HG02759 (cell line): ENCODE results near the gene GOSR1.
"Not testable (repeated sequence)": the region's sequence is repeated elsewhere in the genome, so short reads cannot be mapped to it uniquely, and the experiment has no call there.

Source experiments
- ATAC-seq: cut with Tn5 transposase; IDR thresholded peaks from one replicate; pipeline ENCODE4 v1.9.1; 2021; ENCODE audit warnings: mild to moderate bottlenecking, moderate library complexity; ENCODE audit not compliant: unreplicated experiment

GOSR1 gene

GRCh38 chr17:30560117-30561026 is 83.2 kb downstream of the GOSR1 start:
- ATAC-seq, result not testable (repeated sequence)

DNA sequence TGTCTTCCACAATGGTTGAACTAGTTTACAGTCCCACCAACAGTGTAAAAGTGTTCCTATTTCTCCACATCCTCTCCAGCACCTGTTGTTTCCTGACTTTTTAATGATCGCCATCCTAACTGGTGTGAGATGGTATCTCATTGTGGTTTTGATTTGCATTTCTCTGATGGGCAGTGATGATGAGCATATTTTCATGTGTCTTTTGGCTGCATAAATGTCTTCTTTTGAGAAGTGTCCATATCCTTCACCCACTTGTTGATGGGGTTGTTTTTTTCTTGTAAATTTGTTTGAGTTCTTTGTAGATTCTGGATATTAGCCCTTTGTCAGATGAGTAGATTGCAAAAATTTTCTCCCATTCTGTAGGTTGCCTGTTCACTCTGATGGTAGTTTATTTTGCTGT is 84.6 kb downstream of the GOSR1 start:
- ATAC-seq, result not testable (repeated sequence)

DNA sequence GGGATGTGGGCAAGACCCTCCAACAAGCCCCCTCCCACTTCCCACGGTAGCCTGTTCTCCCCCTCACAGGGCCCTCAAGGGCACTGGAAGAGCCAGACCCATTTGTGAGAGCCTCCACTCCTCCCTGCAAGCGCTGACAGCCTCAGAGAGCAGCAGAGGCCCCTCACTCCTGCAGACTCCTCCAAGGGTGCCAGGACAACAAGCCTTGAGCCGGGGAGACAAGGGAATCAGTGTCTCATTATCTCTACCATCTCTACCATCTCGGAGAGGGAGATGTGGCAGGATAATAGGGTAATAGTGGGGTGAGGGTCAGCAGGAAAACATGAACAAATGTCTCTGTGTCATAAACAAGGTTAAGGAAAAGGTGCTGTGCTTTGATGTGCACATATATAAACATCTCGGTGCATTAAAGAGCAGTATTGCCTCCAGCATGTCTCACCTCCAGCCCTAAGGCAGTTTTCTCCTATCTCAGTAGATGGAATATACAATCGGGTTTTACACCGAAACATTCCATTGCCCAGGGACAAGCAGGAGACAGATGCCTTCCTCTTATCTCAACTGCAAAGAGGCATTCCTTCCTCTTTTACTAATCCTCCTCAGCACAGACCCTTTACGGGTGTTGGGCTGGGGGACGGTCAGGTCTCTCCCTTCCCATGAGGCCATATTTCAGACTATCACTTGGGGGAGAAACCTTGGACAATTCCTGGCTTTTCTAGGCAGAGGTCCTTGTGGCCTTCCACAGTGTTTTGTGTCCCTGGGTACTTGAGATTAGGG is 86.1 kb downstream of the GOSR1 start:
- not testable (repeated sequence) for ATAC-seq

DNA sequence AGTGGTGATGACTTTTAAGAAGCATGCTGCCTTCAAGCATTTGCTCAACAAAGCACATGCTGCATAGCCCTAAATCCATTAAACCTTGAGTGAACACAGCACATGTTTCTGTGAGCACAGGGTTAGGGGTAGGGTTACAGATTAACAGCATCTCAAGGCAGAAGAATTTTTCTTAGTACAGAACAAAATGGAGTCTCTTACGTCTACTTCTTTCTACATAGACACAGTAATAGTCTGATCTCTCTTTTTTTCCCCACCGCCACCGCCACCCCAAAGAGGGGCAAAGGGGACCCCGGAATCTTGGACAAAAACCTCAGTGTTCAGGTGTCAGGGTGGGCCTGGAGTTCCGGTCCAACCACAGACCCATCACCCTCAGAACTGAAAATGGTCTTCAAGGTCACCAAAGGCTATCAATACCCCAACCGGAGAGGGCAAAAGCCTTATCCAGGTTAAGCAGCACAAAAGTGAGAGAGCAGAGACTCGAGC is 86.7 kb downstream of the GOSR1 start:
- ATAC-seq, result not testable (repeated sequence)

- not testable (repeated sequence) for ATAC-seq
These were observed 87.3 kb downstream of the GOSR1 start for GRCh38 chr17:30564422-30565072.

DNA sequence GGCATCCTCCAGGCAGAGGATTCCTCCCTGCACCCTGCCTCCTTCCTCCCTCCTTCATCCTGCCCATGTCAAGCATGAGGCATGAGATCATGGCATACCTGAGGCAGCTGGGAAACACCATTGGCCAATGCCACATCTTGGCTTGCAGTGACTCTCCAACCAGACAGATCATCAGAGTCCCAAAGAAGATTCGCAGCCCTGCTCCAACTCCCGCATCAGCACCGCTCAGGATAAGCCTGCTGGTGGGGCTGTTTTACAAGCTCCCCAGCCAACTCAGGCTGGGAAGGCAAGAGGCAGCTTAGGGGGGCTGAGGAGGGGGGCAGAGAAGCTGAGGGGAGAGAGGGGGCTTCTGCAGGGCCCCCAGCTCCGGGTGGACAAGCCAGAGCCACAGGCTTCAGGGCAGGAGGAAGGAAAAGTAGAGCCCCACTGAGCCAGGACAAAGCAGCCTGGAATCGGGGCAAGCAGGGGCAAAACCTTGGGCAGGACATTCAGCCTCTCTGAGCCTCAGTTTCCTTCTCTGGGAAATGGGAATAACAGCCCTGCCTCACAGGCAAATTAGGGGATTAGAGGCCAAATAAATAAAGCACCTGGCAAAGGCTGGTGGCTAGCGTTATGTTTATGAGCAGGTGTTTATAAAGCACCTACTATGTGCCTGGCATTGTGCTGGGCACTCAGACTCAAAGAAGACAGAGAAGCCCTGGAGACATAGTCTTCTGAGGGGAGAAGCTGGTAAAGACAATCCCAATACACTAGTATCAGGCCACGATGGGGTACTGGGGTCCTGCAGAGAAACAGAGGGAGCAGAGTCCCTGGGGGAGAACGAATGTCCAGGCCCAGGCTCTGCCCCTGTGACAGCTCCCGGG is 88.1 kb downstream of the GOSR1 start:
- no peak for ATAC-seq

- ATAC-seq, result not testable (repeated sequence)
These were observed 88.9 kb downstream of the GOSR1 start for GRCh38 chr17:30566104-30566503.

- not testable (repeated sequence) for ATAC-seq
These were observed 89.5 kb downstream of the GOSR1 start for GRCh38 chr17:30566516-30567225.

- ATAC-seq, result no peak
These were observed 90.3 kb downstream of the GOSR1 start for GRCh38 chr17:30567231-30568116.

DNA sequence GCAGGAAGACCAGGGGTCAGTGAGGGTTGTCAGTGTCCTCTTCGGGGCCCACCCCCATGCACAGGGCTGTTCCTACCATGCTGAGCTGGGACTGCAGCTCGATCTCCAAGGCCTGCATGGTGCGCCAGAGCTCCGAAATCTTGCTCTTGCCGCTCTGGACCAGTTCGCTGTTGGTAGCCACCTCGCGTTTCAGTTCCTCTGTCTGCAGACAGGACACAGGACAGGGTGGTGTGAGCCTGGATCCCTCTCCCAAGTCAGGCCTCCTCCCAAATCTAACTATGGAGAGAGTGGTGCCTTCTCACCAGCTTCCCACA is 90.9 kb downstream of the GOSR1 start:
- no peak for ATAC-seq

GRCh38 chr17:30569531-30570175 is 92.4 kb downstream of the GOSR1 start:
- not testable (repeated sequence) for ATAC-seq

GRCh38 chr17:30570191-30570590 is 93.0 kb downstream of the GOSR1 start:
- no peak for ATAC-seq

- no peak for ATAC-seq
These were observed 93.5 kb downstream of the GOSR1 start for GRCh38 chr17:30570596-30571265.

- ATAC-seq, result not testable (repeated sequence)
These were observed 94.2 kb downstream of the GOSR1 start for GRCh38 chr17:30571404-30571803.

DNA sequence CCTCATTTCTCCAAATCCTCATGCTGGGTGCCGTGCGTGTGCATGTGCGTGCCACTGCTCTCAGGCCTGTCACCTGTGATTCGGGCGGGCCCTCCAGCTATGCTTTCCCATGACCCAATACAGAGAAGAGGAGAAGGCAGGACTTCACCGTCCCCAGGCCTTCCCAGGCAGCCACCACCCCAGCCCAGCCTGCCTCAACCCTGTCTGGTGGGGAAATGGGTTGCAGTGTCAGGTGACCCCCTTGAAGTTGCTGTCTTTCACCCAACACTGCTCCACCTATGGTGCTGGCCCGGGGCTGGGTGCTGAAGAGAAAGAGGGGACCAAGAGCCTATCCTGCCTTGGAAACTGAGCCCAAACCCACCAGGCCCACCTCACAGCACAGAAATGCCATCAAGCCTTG is 94.7 kb downstream of the GOSR1 start:
- ATAC-seq, result no peak

- ATAC-seq, result not testable (repeated sequence)
These were observed 95.7 kb downstream of the GOSR1 start for GRCh38 chr17:30572651-30573554.
